OCI-LY7 (cell line): ENCODE data around the gene HOMER3. TPM values are rescaled to one million over a fixed set of nuclear protein-coding genes. Genes with fewer than 3 reads are reported as not detected.

Source experiments
- BruUV-seq: library from RNA; stranded (reverse); fragments of 400-500 nt; replicated peaks from 2 replicates; lab custom pipeline; 2021; lab: Mats Ljungman, UMichigan
- CTCF ChIA-PET: fragments of 300-600 bp; sonication (Branson Sonifier 250); formaldehyde crosslinking; loops from one replicate; lab custom pipeline; 2022; ENCODE audit warnings: antibody characterized with exemption; ENCODE audit not compliant: unreplicated experiment; lab: Charles Lee
- POLR2A ChIA-PET: fragments of 300-600 bp; sonication (Branson Sonifier 250); formaldehyde crosslinking; loops from one replicate; lab custom pipeline; 2022; ENCODE audit warnings: antibody characterized with exemption; lab: Charles Lee
- DNase-seq: peaks from one replicate; pipeline ENCODE4 v3.0.0-alpha.2; 2015; ENCODE audit warnings: low spot score
- H2AFZ ChIP-seq: fragments of 200-600 bp; sonication (generic), shearing (Covaris generic); 2 replicates; pipeline ENCODE4 v1.6.1; 2014; ENCODE audit warnings: mild to moderate bottlenecking, antibody characterized with exemption, low read length, moderate library complexity
- H3K27ac ChIP-seq: fragments of 200-600 bp; sonication (generic); 2 replicates; pipeline ENCODE4 v1.5.1; 2014; ENCODE audit warnings: mixed run types, low read depth, mild to moderate bottlenecking, moderate library complexity, low read length, inconsistent platforms; ENCODE audit not compliant: poor library complexity, severe bottlenecking
- H3K36me3 ChIP-seq: fragments of 200-600 bp; sonication (generic); 2 replicates; pipeline ENCODE4 v1.6.1; 2014; ENCODE audit warnings: mild to moderate bottlenecking, antibody characterized with exemption, low read length, moderate library complexity, mixed read lengths; ENCODE audit not compliant: insufficient read depth
- H3K4me1 ChIP-seq: fragments of 200-600 bp; sonication (generic); 2 replicates; pipeline ENCODE4 v1.5.1; 2014; ENCODE audit warnings: mild to moderate bottlenecking, low read length; ENCODE audit not compliant: insufficient read depth, poor library complexity, severe bottlenecking
- H3K4me2 ChIP-seq: fragments of 200-600 bp; sonication (generic); 2 replicates; pipeline ENCODE4 v1.6.1; 2014; ENCODE audit warnings: mild to moderate bottlenecking, low read length
- H3K4me3 ChIP-seq: fragments of 200-600 bp; sonication (generic); 2 replicates; pipeline ENCODE4 v1.5.1; 2014; ENCODE audit warnings: mild to moderate bottlenecking, low read depth, low read length; ENCODE audit not compliant: poor library complexity, severe bottlenecking
- H3K79me2 ChIP-seq: fragments of 200-600 bp; sonication (generic); 2 replicates; pipeline ENCODE4 v1.6.1; 2016; ENCODE audit warnings: low read depth, mild to moderate bottlenecking, low read length, moderate library complexity, mixed read lengths; ENCODE audit not compliant: insufficient read depth
- H3K9me2 ChIP-seq: fragments of 200-600 bp; sonication (generic); 2 replicates; pipeline ENCODE4 v1.6.1; 2016; ENCODE audit warnings: mild to moderate bottlenecking, low read length, mixed read lengths; ENCODE audit not compliant: insufficient read depth
- H3K9me3 ChIP-seq: fragments of 200-600 bp; sonication (generic); 2 replicates; pipeline ENCODE4 v1.6.1; 2014; ENCODE audit warnings: mild to moderate bottlenecking, mixed run types, low read length, mixed read lengths
- H4K20me1 ChIP-seq: fragments of 200-600 bp; sonication (generic); 2 replicates; pipeline ENCODE4 v1.6.1; 2014; ENCODE audit warnings: mild to moderate bottlenecking, antibody characterized with exemption, low read length, moderate library complexity, mixed read lengths; ENCODE audit not compliant: insufficient read depth
- EZH2phosphoT487 ChIP-seq: fragments of 200-600 bp; sonication (generic); IDR thresholded peaks from 2 replicates; pipeline ENCODE4 v1.6.1; 2018; ENCODE audit warnings: low read depth, borderline replicate concordance, mild to moderate bottlenecking, mixed run types, antibody characterized with exemption, low read length, moderate library complexity, mixed read lengths
- intact Hi-C: fragments of 100-400 bp; cut with micrococcal nuclease; formaldehyde crosslinking; loops from one replicate; pipeline ENCODE4 v1.10.0; 2022; ENCODE audit not compliant: unreplicated experiment
- total RNA-seq, 2 experiments: library from RNA; depleted of rRNA in 1 of 2; stranded (reverse); fragments of >200 nt in 1 of 2; shearing (Covaris generic) in 1 of 2; gene quantifications; 2 replicates each; pipeline ENCODE4 v1.2.3, GENCODE V29; 2014 to 2022
- TF ChIP-seq, protein P1 (sequence below): fragments of 200-600 bp; sonication (generic); conservative IDR thresholded peaks from 2 replicates; pipeline ENCODE4 v1.5.1; 2014; ENCODE audit warnings: mild to moderate bottlenecking, antibody characterized with exemption, low read length, moderate library complexity, mixed read lengths

HOMER3 gene
- total RNA-seq, 2 experiments from 2014 or later: 15.5 to 16.1 TPM

- no TSS peak for BruUV-seq
Observed at GRCh38 chr19:18879579-18880373, 61.2 kb downstream of the HOMER3 start.

More at GRCh38 chr19:18879579-18880373, 61.2 kb downstream of the HOMER3 start:
- CTCF ChIA-PET: interaction anchor here (0.6 kb wide), 1 partner anchor 29 kb away, joined by 3 read pairs; no protein-coding TSS in a partner anchor
- Histone ChIP-seq H3K27ac (no peak overlapping the region), H3K4me1 (no peaks in the 10 kb centered on the region), H2AFZ (no peak overlapping the region), H3K9me2 (no peaks in the 10 kb centered on the region), H3K36me3 (no peaks in the 10 kb centered on the region; the same call in 1 of the 2 replicates), H4K20me1 (no peaks in the 10 kb centered on the region), H3K4me3 (no peak overlapping the region), H3K9me3 (no peaks in the 10 kb centered on the region), H3K79me2 (no peaks in the 10 kb centered on the region), H3K4me2 (no peak overlapping the region)
- POLR2A ChIA-PET: interaction anchor here (0.6 to 1.2 kb wide), 6 partner anchors 9 to 618 kb away, joined by 3 to 6 read pairs (median 3); no protein-coding TSS in a partner anchor
- DNase-seq: peak; percentile 83
- intact Hi-C loops: no loop called here
- no peak for TF ChIP-seq EZH2phosphoT487
- TF ChIP-seq, protein P1, sequence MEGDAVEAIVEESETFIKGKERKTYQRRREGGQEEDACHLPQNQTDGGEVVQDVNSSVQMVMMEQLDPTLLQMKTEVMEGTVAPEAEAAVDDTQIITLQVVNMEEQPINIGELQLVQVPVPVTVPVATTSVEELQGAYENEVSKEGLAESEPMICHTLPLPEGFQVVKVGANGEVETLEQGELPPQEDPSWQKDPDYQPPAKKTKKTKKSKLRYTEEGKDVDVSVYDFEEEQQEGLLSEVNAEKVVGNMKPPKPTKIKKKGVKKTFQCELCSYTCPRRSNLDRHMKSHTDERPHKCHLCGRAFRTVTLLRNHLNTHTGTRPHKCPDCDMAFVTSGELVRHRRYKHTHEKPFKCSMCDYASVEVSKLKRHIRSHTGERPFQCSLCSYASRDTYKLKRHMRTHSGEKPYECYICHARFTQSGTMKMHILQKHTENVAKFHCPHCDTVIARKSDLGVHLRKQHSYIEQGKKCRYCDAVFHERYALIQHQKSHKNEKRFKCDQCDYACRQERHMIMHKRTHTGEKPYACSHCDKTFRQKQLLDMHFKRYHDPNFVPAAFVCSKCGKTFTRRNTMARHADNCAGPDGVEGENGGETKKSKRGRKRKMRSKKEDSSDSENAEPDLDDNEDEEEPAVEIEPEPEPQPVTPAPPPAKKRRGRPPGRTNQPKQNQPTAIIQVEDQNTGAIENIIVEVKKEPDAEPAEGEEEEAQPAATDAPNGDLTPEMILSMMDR: no peak

Other genes with a start within 250 kb of the HOMER3 start
- not detected in 2 replicates for gene COMP, start 149.9 kb downstream of the HOMER3 start, total RNA-seq (2014; rRNA removed; shearing (Covaris generic))
- gene COMP, start 149.9 kb downstream of the HOMER3 start, total RNA-seq (2022): not detected in 2 replicates
- gene UPF1, start 109.3 kb downstream of the HOMER3 start, total RNA-seq (2014; rRNA removed; shearing (Covaris generic)): 65.2 and 77.2 TPM in 2 replicates
- gene UPF1, start 109.3 kb downstream of the HOMER3 start, total RNA-seq (2022): 113 and 122 TPM in 2 replicates
- 0.09 TPM in 1 of 2 replicates, not detected in the other for gene CERS1, start 45.1 kb downstream of the HOMER3 start, total RNA-seq (2014; rRNA removed; shearing (Covaris generic))
- not detected in 2 replicates for gene CERS1, start 45.1 kb downstream of the HOMER3 start, total RNA-seq (2022)
- gene COPE, start 21.8 kb downstream of the HOMER3 start, total RNA-seq (2014; rRNA removed; shearing (Covaris generic)): 225 and 255 TPM in 2 replicates
- 231 and 256 TPM in 2 replicates for gene COPE, start 21.8 kb downstream of the HOMER3 start, total RNA-seq (2022)
- 69.3 and 82.4 TPM in 2 replicates for gene DDX49, start 21.5 kb downstream of the HOMER3 start, total RNA-seq (2014; rRNA removed; shearing (Covaris generic))
- gene DDX49, start 21.5 kb downstream of the HOMER3 start, total RNA-seq (2022): 53.7 and 63.7 TPM in 2 replicates
- gene SUGP2, start 92.3 kb upstream of the HOMER3 start, total RNA-seq (2014; rRNA removed; shearing (Covaris generic)): 111 and 113 TPM in 2 replicates
- 229 and 288 TPM in 2 replicates for gene SUGP2, start 92.3 kb upstream of the HOMER3 start, total RNA-seq (2022)
- 72.4 and 104 TPM in 2 replicates for gene ARMC6, start 92.4 kb upstream of the HOMER3 start, total RNA-seq (2014; rRNA removed; shearing (Covaris generic))
- 53.3 and 63.9 TPM in 2 replicates for gene ARMC6, start 92.4 kb upstream of the HOMER3 start, total RNA-seq (2022)
- 12.9 and 13.8 TPM in 2 replicates for gene SLC25A42, start 122.8 kb upstream of the HOMER3 start, total RNA-seq (2014; rRNA removed; shearing (Covaris generic))
- gene SLC25A42, start 122.8 kb upstream of the HOMER3 start, total RNA-seq (2022): 23.4 and 25.2 TPM in 2 replicates
- 28.4 and 31.2 TPM in 2 replicates for gene TMEM161A, start 197.3 kb upstream of the HOMER3 start, total RNA-seq (2014; rRNA removed; shearing (Covaris generic))
- gene TMEM161A, start 197.3 kb upstream of the HOMER3 start, total RNA-seq (2022): 38.1 and 40.5 TPM in 2 replicates
- 175 and 201 TPM in 2 replicates for gene MEF2B, start 229.0 kb upstream of the HOMER3 start, total RNA-seq (2014; rRNA removed; shearing (Covaris generic))
- gene MEF2B, start 229.0 kb upstream of the HOMER3 start, total RNA-seq (2022): 295 and 304 TPM in 2 replicates